BLaER1 (cell line): Measurements from ENCODE around the gene CCN5.

ENCODE experiments used
- H3K27ac ChIP-seq: shearing (Covaris generic); formaldehyde crosslinking; 2 replicates; pipeline ENCODE4 v1.8.1; 2022
- H3K27me3 ChIP-seq: shearing (Covaris generic); formaldehyde crosslinking; 2 replicates; pipeline ENCODE4 v1.8.1; 2022
- H3K36me3 ChIP-seq: shearing (Covaris generic); formaldehyde crosslinking; 2 replicates; pipeline ENCODE4 v1.8.1; 2022
- H3K4me1 ChIP-seq: shearing (Covaris generic); formaldehyde crosslinking; 2 replicates; pipeline ENCODE4 v1.8.1; 2022
- H3K4me2 ChIP-seq: shearing (Covaris generic); formaldehyde crosslinking; 2 replicates; pipeline ENCODE4 v1.8.1; 2022
- H3K4me3 ChIP-seq: shearing (Covaris generic); formaldehyde crosslinking; 2 replicates; pipeline ENCODE4 v1.8.1; 2022
- H3K9ac ChIP-seq: shearing (Covaris generic); formaldehyde crosslinking; 2 replicates; pipeline ENCODE4 v1.8.1; 2022
- H3K9me3 ChIP-seq: shearing (Covaris generic); formaldehyde crosslinking; 2 replicates; pipeline ENCODE4 v1.8.1; 2022
- H4K20me1 ChIP-seq: shearing (Covaris generic); formaldehyde crosslinking; 2 replicates; pipeline ENCODE4 v1.8.1; 2022
- Cebpa-rat ChIP-seq: shearing (Covaris generic); IDR thresholded peaks from 2 replicates; pipeline ENCODE4 v1.8.1; 2022

The CCN5 gene

DNA sequence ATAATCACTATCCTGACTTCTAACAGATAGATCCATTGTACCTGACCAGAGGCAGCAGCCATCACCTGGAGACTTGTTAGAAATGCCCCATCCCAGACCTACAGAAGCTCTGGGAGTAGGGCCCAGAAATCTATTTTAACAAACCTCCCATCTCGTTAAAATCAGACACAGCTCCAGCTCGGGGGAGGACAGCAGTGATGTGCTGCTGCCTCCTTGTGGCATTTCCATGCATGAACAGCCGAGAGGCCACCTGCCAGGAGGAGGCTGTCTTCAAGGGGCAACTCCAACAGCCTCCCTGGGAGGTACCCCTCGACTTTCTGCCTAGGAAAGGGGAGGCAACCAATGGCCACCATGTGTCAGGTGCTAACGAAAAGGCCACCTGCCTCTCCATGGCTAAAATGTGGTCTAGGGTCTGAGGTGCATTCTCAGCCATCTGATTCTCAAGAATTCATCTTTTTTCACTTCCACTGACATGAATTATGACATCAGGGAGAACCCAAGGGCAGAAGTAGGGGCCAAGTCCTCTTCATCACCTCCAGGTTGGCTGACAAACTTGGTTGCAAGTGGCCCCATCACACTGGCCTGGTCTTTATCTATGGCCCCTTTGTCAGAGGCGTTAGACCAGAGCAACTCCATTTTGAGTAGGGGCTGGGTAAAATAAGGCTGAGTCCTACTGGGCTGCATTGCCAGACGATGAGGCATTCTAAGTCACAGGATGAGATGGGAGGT, 18.3 kb downstream of the CCN5 start:
- H3K4me2 ChIP-seq: no peak overlapping the region
- no peaks in the 10 kb centered on the region for H3K36me3 ChIP-seq
- H3K9ac ChIP-seq: no peak overlapping the region
- H3K27ac ChIP-seq: no peak overlapping the region
- no peaks in the 10 kb centered on the region for H4K20me1 ChIP-seq
- H3K4me3 ChIP-seq: no peak overlapping the region
- H3K4me1 ChIP-seq: peaks cover 5% of the 10 kb centered on the region; the same call in 1 of the 2 replicates
- H3K9me3 ChIP-seq: peaks cover 11% of the 10 kb centered on the region
- H3K27me3 ChIP-seq: no peaks in the 10 kb centered on the region
- no peak for TF ChIP-seq Cebpa-rat

DNA sequence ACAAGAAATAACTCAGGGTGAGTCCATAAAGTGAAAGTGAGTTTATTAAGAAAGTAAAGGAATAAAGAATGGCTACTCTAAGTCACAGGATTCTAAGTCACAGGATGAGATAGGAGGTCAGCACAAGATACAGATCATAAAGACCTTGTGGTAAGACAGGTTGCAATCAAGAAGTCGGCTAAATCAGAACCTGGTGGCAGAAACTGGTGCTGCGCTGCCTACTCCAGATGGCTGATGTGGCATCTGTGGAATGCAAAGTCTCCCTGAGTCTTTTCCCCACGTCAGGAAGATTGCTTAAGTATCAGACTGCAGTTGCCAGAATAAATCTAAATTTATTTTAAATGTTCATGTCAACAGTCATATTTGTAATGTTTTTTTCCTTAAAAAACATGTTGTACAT, 19.8 kb downstream of the CCN5 start:
- Histone ChIP-seq H3K4me2 (no peak overlapping the region), H3K27me3 (no peaks in the 10 kb centered on the region), H3K9ac (no peak overlapping the region), H3K9me3 (peaks cover 11% of the 10 kb centered on the region), H3K36me3 (no peaks in the 10 kb centered on the region), H3K27ac (no peak overlapping the region), H3K4me3 (no peak overlapping the region), H3K4me1 (peaks cover 5% of the 10 kb centered on the region; the same call in 1 of the 2 replicates), H4K20me1 (no peaks in the 10 kb centered on the region)
- no peak for TF ChIP-seq Cebpa-rat

- TF ChIP-seq Cebpa-rat: no peak
Measured at GRCh38 chr20:44735816-44736169, 20.6 kb downstream of the CCN5 start.

DNA sequence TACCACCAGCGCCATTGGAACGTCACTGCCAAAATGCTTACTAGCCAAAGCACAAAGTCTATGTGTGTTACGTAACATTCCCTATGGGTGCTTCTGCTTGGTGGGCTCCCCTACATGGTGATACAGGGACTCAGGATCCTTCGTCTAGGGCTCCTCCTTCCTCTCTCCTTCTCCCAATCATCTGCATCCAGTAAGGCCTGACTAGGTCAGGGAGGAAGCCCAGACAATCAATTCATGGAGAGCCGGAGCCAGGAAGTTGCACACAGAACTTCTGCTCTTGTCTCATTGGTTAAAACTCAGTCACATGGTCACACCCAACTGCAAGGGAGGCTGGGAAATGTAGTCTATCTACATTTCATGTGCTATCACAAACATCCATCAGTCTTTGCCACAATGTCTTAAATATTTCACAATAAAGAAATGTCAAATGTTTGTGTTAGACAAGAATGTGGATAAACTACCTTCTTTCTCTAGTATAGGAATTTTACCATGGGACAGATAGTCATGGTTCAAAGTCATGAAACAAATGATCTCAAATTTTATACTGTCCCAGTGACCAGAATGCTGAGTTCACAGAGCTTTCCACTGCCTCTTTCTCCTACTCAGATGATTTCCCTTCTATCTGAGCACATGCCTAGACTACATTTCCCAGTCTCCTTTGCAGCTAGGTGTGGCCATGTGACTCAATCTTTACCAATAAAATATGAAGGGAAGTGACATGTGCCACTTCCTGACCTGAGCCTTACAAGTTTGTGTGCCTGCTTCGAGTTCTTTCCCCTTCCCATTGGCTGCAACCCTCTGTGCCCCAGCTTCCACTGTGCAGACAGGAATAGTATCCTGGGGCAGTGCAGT, 21.2 kb downstream of the CCN5 start:
- H3K4me2 ChIP-seq: 0 out of 2 replicates have a peak overlapping the region, but pooled peaks have one; percentile 19
- H3K27ac ChIP-seq: no peak overlapping the region
- no peak overlapping the region for H3K9ac ChIP-seq
- H4K20me1 ChIP-seq: no peaks in the 10 kb centered on the region
- H3K4me3 ChIP-seq: no peak overlapping the region
- no peaks in the 10 kb centered on the region for H3K36me3 ChIP-seq
- peaks cover 11% of the 10 kb centered on the region for H3K9me3 ChIP-seq
- H3K4me1 ChIP-seq: peaks cover 5% of the 10 kb centered on the region; the same call in 1 of the 2 replicates
- TF ChIP-seq Cebpa-rat: peak; percentile 71
- no peaks in the 10 kb centered on the region for H3K27me3 ChIP-seq

More at GRCh38 chr20:44735816-44736169, 20.6 kb downstream of the CCN5 start:
- H3K4me2 ChIP-seq: 0 out of 2 replicates have a peak overlapping the region, but pooled peaks have one; percentile 19
- peaks cover 11% of the 10 kb centered on the region for H3K9me3 ChIP-seq
- no peak overlapping the region for H3K9ac ChIP-seq
- no peak overlapping the region for H3K27ac ChIP-seq
- peaks cover 5% of the 10 kb centered on the region; the same call in 1 of the 2 replicates for H3K4me1 ChIP-seq
- H3K4me3 ChIP-seq: no peak overlapping the region
- H4K20me1 ChIP-seq: no peaks in the 10 kb centered on the region
- H3K36me3 ChIP-seq: no peaks in the 10 kb centered on the region
- H3K27me3 ChIP-seq: no peaks in the 10 kb centered on the region

- Histone ChIP-seq H4K20me1 (no peaks in the 10 kb centered on the region), H3K27me3 (no peaks in the 10 kb centered on the region), H3K9ac (no peak overlapping the region), H3K9me3 (peaks cover 11% of the 10 kb centered on the region), H3K27ac (no peak overlapping the region), H3K4me1 (peaks cover 5% of the 10 kb centered on the region; the same call in 1 of the 2 replicates), H3K36me3 (no peaks in the 10 kb centered on the region), H3K4me3 (no peak overlapping the region), H3K4me2 (no peak overlapping the region)
- no peak for TF ChIP-seq Cebpa-rat
Measured at GRCh38 chr20:44737116-44737515, 21.9 kb downstream of the CCN5 start.

GRCh38 chr20:44738813-44739477, 23.8 kb downstream of the CCN5 start:
- Histone ChIP-seq H3K4me1 (peaks cover 5% of the 10 kb centered on the region; the same call in 1 of the 2 replicates), H3K9ac (no peak overlapping the region), H3K36me3 (no peaks in the 10 kb centered on the region), H3K9me3 (peaks cover 11% of the 10 kb centered on the region), H3K27me3 (peaks cover 5% of the 10 kb centered on the region; the same call in 1 of the 2 replicates), H3K27ac (no peak overlapping the region), H3K4me3 (no peak overlapping the region), H3K4me2 (peak overlapping the region; percentile 22; the same call in 1 of the 2 replicates), H4K20me1 (no peaks in the 10 kb centered on the region)
- no peak for TF ChIP-seq Cebpa-rat

DNA sequence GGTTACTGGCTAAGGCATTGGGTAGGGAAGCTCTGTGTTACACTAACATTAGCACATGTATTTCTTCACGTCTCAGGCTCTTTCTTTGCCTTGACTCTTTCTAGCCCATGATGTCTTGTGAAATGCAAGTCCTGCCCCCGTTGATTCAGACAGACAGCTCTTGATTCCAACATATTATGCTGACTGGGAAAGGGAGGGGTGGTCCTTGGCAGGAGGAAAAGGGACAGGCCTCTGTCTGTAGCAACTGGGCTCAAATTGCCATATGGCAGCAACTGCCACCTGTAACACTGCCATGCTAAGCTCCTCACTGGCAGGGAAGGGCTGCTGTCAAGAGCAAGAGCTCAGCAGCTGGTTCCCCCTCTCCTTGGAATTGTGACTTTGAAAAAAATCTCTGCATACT, 24.8 kb downstream of the CCN5 start:
- no peaks in the 10 kb centered on the region for H3K36me3 ChIP-seq
- peaks cover 5% of the 10 kb centered on the region; the same call in 1 of the 2 replicates for H3K4me1 ChIP-seq
- H3K4me3 ChIP-seq: no peak overlapping the region
- H3K9me3 ChIP-seq: peaks cover 11% of the 10 kb centered on the region
- no peak overlapping the region for H3K4me2 ChIP-seq
- no peak overlapping the region for H3K27ac ChIP-seq
- TF ChIP-seq Cebpa-rat: no peak
- no peak overlapping the region for H3K9ac ChIP-seq
- H4K20me1 ChIP-seq: no peaks in the 10 kb centered on the region
- H3K27me3 ChIP-seq: peaks cover 15% of the 10 kb centered on the region

DNA sequence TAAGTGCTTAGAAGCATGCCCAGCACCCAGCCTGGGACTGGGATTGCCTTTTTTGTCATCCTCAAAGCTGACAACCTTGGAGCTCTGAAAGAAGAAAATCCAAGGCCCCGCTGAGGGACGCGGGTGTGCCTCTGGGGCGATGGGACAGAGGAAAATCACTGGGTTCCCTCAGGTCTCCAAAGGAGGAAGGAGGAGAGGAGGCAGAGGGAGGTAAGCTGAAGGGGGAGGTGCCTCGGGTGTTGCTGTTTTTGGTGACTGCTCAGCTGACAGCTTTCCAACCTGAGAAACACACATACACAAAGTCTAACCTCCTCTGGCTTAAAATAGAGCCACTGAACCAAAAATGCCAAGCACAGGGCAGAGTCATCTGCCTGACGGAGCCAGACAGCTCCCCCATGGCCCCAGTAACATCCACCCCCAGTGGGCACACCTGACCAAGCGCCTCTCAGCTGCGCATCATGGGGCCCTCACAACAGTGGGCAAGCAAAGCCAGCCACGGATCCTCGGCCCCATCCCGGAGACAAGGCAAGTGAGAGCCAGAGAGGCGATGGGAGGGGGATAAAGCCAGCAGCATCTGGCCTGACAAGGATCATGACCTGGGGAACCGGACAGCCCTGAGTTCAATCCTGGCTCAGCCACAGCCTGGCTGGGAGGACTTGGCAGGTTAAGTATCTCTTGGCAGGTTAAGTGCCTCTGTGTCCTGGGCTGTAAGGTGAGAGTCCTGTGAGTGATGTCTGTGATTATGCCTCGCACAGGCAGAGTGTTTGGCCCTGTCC, 27.3 kb downstream of the CCN5 start:
- H3K9ac ChIP-seq: no peak overlapping the region
- no peak for TF ChIP-seq Cebpa-rat
- H3K4me2 ChIP-seq: no peak overlapping the region
- H3K27ac ChIP-seq: no peak overlapping the region
- no peaks in the 10 kb centered on the region for H3K36me3 ChIP-seq
- no peaks in the 10 kb centered on the region for H4K20me1 ChIP-seq
- H3K27me3 ChIP-seq: peaks cover 33% of the 10 kb centered on the region
- peaks cover 2% of the 10 kb centered on the region for H3K9me3 ChIP-seq
- H3K4me3 ChIP-seq: no peak overlapping the region
- peaks cover 6% of the 10 kb centered on the region; the same call in 1 of the 2 replicates for H3K4me1 ChIP-seq
